ENCODE results near the gene IARS2.

DNA sequence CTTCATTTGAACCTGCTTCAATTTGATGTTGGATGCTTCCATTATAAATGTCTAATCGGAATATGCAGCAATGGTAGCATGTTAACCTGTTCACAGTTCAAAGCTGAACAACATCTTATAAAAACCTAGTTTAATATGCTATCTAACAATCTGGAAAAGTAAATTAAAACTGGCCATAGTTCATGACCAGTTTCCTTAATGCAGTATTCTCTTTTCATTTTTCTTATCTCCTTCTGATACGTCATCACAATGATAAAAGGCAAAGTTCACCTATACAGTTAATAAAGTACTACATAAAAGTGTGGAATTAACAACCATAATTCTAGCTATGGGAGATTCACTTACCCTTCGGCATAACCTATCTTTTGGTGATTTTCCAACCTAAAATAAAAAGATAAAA is 65.1 kb downstream of the IARS2 start:
- TF ChIP-seq, protein P1, sequence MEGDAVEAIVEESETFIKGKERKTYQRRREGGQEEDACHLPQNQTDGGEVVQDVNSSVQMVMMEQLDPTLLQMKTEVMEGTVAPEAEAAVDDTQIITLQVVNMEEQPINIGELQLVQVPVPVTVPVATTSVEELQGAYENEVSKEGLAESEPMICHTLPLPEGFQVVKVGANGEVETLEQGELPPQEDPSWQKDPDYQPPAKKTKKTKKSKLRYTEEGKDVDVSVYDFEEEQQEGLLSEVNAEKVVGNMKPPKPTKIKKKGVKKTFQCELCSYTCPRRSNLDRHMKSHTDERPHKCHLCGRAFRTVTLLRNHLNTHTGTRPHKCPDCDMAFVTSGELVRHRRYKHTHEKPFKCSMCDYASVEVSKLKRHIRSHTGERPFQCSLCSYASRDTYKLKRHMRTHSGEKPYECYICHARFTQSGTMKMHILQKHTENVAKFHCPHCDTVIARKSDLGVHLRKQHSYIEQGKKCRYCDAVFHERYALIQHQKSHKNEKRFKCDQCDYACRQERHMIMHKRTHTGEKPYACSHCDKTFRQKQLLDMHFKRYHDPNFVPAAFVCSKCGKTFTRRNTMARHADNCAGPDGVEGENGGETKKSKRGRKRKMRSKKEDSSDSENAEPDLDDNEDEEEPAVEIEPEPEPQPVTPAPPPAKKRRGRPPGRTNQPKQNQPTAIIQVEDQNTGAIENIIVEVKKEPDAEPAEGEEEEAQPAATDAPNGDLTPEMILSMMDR (IDR thresholded peaks at IDR 0.05): no peak
- TF ChIP-seq POLR2AphosphoS5 (IDR thresholded peaks at IDR 0.05; ENCODE audit: low read depth, low read length): no peak

Data from Panc1 (cell line).